ENCODE data around the gene MTA3.

- TF ChIP-seq YY1 (IDR thresholded peaks at IDR 0.05; ENCODE audit: insufficient read depth, insufficient read length) (no peak), ZNF274 (IDR thresholded peaks at IDR 0.05; ENCODE audit: low read depth, low read length) (no peak), SUZ12 (IDR thresholded peaks at IDR 0.05; ENCODE audit: extremely low read depth, insufficient read depth, insufficient read length) (no peak)
These were observed 186.9 kb downstream of the MTA3 start for GRCh38 chr2:42755191-42755880.
